Measurements from ENCODE around the gene USF1. TPM values are rescaled to one million over a fixed set of nuclear protein-coding genes. Genes with fewer than 3 reads are reported as not detected.
"Not testable (repeated sequence)": the region's sequence is repeated elsewhere in the genome, so short reads cannot be mapped to it uniquely, and the experiment has no call there.

USF1 gene
- total RNA-seq, 2 donors from 2014 or later: 32.7 to 46.5 TPM

DNA sequence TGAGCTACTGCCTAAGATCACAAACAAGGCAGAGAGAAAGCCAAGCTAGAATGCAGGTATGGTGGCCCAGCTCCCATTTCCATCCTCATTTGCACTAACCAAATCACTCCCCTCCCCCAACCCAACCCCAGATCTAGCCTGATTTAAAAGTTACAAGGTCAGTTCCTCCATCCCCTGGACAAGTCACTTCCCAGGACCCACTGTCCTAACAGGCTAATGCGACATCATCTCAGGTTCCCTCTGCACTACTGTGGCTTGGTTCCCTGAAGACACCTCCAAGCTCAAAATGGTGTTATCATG lies 27.2 kb downstream of the USF1 start:
- no peak overlapping the region for H3K4me3 ChIP-seq

DNA sequence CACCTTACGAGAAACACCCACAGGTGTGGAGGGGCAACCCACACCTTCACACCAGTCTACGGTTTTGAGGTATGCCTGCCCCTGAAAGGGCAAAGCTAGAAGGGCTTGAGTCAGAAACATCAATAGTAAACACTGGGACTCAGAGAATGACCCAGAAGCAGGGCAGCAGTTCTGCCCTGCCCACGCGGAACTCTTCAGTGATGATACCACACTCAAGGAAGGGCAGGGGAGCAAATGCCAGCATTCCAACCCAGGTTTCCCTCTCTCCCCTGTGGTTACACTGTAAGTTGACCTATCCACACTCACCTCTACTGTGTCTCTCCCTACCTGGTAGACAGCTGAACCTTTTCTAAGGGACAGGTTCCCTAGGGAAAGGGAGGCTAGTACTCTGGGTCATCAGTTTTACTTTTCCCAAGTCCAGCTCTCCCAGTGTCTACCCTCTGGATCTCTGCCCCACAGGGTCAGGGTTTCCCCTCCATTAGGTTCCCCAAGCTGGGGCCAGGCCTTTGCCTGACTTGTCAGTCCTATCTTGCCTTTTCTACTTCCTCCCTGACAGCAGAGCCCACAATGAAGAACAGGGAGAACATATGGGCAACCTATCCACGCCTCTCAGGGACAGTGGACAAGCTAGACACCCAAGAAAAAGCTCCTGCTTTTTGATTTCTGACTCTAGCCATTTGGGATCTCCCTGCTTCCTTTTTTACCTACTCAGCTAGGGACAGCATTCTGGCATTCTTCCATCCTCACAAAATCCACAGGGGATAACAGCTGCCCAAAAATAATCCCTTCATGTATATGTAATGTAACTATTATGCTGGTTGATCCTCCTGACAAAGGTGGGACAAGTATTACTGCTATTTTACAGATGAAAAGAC lies 27.8 kb downstream of the USF1 start:
- H3K27me3 ChIP-seq: no peaks in the 10 kb centered on the region
- H3K9me3 ChIP-seq: no peaks in the 10 kb centered on the region
- TF ChIP-seq, protein P1, sequence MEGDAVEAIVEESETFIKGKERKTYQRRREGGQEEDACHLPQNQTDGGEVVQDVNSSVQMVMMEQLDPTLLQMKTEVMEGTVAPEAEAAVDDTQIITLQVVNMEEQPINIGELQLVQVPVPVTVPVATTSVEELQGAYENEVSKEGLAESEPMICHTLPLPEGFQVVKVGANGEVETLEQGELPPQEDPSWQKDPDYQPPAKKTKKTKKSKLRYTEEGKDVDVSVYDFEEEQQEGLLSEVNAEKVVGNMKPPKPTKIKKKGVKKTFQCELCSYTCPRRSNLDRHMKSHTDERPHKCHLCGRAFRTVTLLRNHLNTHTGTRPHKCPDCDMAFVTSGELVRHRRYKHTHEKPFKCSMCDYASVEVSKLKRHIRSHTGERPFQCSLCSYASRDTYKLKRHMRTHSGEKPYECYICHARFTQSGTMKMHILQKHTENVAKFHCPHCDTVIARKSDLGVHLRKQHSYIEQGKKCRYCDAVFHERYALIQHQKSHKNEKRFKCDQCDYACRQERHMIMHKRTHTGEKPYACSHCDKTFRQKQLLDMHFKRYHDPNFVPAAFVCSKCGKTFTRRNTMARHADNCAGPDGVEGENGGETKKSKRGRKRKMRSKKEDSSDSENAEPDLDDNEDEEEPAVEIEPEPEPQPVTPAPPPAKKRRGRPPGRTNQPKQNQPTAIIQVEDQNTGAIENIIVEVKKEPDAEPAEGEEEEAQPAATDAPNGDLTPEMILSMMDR (IDR thresholded peaks at IDR 0.05): no peak
- TF ChIP-seq POLR2A (IDR thresholded peaks at IDR 0.05): no peak
- no peak for ATAC-seq
- peak overlapping the region in 2 of 4 donors; percentile 45 to 57 for H3K27ac ChIP-seq
- WGBS, 2 donors: 71 to 72% methylated on average over 5 of the region's 5 CpGs
- H3K36me3 ChIP-seq (replicated peaks in 1 of 2; ENCODE audit: insufficient read depth in 1 of 2, low read depth in 2 of 2): no peaks in the 10 kb centered on the region
- H3K4me3 ChIP-seq: no peak overlapping the region
- H3K4me1 ChIP-seq: peaks cover 73% of the 10 kb centered on the region
- intact Hi-C loops (cut with DNase I): no loop called here
- no peak for DNase-seq

More for the DNA sequence above, 27.2 kb downstream of the USF1 start:
- Histone ChIP-seq H3K27me3 (no peaks in the 10 kb centered on the region), H3K4me1 (peaks cover 67% of the 10 kb centered on the region), H3K27ac (peak overlapping the region in 1 of 4 donors; percentile 57), H3K9me3 (no peaks in the 10 kb centered on the region), H3K36me3 (replicated peaks in 1 of 2; ENCODE audit: insufficient read depth in 1 of 2, low read depth in 2 of 2) (no peaks in the 10 kb centered on the region)
- intact Hi-C loops (cut with DNase I): no loop called here
- ATAC-seq (no peak), DNase-seq (no peak)
- WGBS, 2 donors: 94 to 95% methylated on average over 1 of the region's 1 CpG
- TF ChIP-seq, protein P1 (IDR thresholded peaks at IDR 0.05): no peak
- TF ChIP-seq POLR2A (IDR thresholded peaks at IDR 0.05): no peak

DNA sequence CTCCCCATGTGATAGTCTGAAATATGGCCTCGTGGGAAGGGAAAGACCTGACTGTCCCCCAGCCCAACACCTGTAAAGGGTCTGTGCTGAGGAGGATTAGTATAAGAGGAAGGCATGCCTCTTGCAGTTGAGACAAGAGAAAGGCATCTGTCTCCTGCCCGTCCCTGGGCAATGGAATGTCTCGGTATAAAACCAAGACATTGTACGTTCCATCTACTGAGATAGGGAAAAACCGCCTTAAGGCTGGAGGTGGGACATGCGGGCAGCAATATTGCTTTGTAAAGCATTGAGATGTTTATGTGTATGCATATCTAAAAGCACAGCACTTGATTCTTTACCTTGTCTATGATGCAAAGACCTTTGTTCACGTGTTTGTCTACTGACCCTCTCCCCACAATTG lies 28.6 kb downstream of the USF1 start:
- H3K27me3 ChIP-seq; intact Hi-C loops (cut with DNase I); ATAC-seq; H3K9me3 ChIP-seq; H3K36me3 ChIP-seq (replicated peaks in 1 of 2; ENCODE audit: insufficient read depth in 1 of 2, low read depth in 2 of 2); H3K4me3 ChIP-seq; DNase-seq: not testable (repeated sequence)
- 59 to 71% methylated on average over 6 to 7 of the region's 7 CpGs for WGBS, 2 donors
- Histone ChIP-seq H3K4me1 (peaks cover 75% of the 10 kb centered on the region), H3K27ac (peak overlapping the region in 2 of 4 donors; percentile 45 to 57)

DNA sequence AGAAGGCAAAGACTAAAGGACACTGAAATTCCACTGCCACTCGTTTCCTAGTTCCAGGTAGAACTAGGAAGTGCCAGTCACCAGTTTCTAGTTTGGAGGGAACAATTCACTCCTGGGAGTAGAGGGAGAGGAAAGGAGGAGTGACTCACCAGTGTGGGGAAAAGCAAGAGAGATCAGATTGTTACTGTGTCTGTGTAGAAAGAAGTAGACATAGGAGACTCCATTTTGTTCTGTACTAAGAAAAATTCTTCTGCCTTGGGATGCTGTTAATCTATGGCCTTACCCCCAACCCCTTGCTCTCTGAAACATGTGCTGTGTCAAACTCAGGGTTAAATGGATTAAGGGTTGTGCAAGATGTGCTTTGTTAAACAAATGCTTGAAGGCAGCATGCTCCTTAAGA lies 29.1 kb downstream of the USF1 start:
- intact Hi-C loops (cut with DNase I); H3K27me3 ChIP-seq; H3K4me3 ChIP-seq; H3K36me3 ChIP-seq (replicated peaks in 1 of 2; ENCODE audit: insufficient read depth in 1 of 2, low read depth in 2 of 2); DNase-seq; ATAC-seq; H3K9me3 ChIP-seq: not testable (repeated sequence)
- WGBS, 2 donors: 30 to 50% methylated on average over 1 of the region's 1 CpG
- Histone ChIP-seq H3K27ac (peak overlapping the region in 2 of 4 donors; percentile 45 to 48), H3K4me1 (peaks cover 75% of the 10 kb centered on the region)

DNA sequence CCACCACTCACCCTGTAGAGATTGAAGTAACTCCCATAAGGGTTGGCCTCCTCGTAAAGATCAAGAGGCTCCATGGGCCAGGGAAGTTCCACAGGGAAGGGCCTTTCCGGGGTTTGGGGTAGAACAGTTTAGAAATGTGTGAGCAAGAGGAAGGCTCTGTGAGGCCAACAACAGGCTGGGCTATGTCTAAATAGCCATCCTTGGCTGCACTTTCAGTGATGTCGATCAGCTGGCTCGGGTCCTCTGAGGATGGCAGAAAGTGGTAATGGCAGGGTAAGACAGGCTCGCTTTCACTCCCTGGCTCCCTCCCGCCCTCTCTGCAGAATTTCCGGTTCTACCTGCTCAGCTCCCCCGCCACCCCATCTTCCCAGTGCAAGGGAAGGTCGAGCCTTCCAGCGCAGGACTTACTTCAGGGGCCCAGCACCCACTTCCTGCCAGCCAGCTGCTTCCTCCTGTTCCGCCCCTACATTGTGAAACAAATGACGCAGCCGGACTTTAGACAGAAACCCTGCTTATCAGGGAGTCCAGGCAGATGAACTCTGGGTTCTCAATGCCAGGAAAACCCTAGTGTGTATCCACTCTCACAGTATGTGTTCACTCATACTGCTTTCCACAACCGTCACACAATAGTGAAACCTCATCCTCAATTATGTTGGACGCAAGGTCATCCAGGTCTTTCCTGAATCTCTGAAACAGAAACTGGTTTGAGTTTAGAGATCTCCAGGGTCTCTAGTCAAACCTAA lies 32.1 kb downstream of the USF1 start:
- TF ChIP-seq, protein P1 (IDR thresholded peaks at IDR 0.05): peak in 1 of 7 experiments; percentile 3
- peak in 2 of 3 donors; percentile 61 to 66 for TF ChIP-seq POLR2A (IDR thresholded peaks at IDR 0.05)
- WGBS, 2 donors: 10 to 25% methylated on average over 15 of the region's 15 CpGs
- ATAC-seq: peak; percentile 95
- H3K9me3 ChIP-seq: no peaks in the 10 kb centered on the region
- intact Hi-C loops (cut with DNase I): no loop called here
- H3K27ac ChIP-seq: peak overlapping the region; percentile 86 to 94 (median 90)
- H3K4me3 ChIP-seq: no peak overlapping the region
- H3K27me3 ChIP-seq: no peaks in the 10 kb centered on the region
- no peaks in the 10 kb centered on the region for H3K36me3 ChIP-seq (replicated peaks in 1 of 2; ENCODE audit: insufficient read depth in 1 of 2, low read depth in 2 of 2)
- H3K4me1 ChIP-seq: peaks cover 64% of the 10 kb centered on the region
- peak; percentile 84 to 96 (median 90) for DNase-seq
